PC-9 (cell line): ENCODE data around the gene ZFPM1.

Source experiments
- CTCF ChIP-seq: fragments of 200-600 bp; sonication (generic); conservative IDR thresholded peaks from 2 replicates; pipeline ENCODE4 v1.6.1; 2017; ENCODE audit warnings: mixed run types, antibody characterized with exemption, mild to moderate bottlenecking, moderate library complexity
- EZH2 ChIP-seq: fragments of 200-600 bp; sonication (generic); IDR thresholded peaks from 2 replicates; pipeline ENCODE4 v1.8.0; 2017; ENCODE audit warnings: antibody characterized with exemption, low read depth

DNA sequence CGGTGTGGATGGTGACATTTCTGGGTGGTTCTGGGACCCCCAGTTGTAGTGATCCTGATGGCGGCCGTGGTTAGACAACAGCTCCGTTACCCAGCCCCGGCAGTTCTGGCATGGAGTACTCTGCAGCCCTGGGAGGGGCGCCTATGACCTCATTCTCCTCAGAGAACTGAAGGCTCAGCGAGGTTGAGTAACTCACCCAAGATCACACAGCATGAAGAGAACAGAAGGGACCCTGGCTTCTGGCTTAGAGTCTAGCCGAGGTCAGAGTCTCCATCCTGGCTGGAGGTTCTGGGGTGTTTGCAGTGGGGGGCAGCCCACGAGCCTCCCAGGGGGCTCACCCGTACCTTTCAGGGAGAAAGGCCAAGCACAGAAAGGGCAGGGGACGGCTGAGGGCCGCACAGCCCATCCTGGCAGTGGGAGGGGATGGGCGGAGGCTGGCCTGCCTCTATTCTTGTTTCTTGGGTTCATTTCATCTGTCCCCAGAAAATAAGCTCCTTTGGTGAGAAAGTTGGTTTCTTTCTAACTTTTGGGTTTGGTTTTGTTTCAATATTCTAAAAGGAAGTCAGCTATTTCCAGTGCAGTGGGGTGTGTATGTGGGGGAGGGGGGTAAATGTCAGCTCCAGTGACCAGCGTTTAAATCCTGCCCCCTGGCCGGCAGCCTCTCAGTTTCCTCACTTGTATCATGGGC, 13.2 kb downstream of the ZFPM1 start:
- no peak for TF ChIP-seq CTCF
- no peak for TF ChIP-seq EZH2
